ENCODE measurements around the gene NOL4L. TPM values are rescaled to one million over a fixed set of nuclear protein-coding genes. Genes with fewer than 3 reads are reported as not detected.
A peak's percentile ranks its signal among the peaks of the same experiment; 100 is the strongest.

Gene NOL4L
- total RNA-seq, 4 donors from 2014 or later: 5.8 to 19.4 (median 12.8) TPM

- DNase-seq (ENCODE audit: extremely low spot score): no peak
- Histone ChIP-seq H3K27ac (replicated peaks in 1 of 4) (peak overlapping the region in 1 of 4 donors; percentile 53), H3K4me1 (peaks cover 17 to 39% (median 35%) of the 10 kb centered on the region in 4 donors), H3K36me3 (no peaks in the 10 kb centered on the region), H3K27me3 (peaks cover 0 to 21% (median 0%) of the 10 kb centered on the region in 4 donors), H3K4me3 (peak overlapping the region in 2 of 4 donors; percentile 55 to 67), H3K9me3 (no peaks in the 10 kb centered on the region)
- WGBS: 69% methylated on average over 17 of the region's 18 CpGs
- TF ChIP-seq POLR2AphosphoS5 (IDR thresholded peaks at IDR 0.05) (no peak), POLR2A (IDR thresholded peaks at IDR 0.05; ENCODE audit: low read depth) (no peak), CTCF (IDR thresholded peaks at IDR 0.05) (no peak), EP300 (IDR thresholded peaks at IDR 0.05) (no peak)
- intact Hi-C loops (cut with DNase I): no loop called here
These were observed 49.7 kb downstream of the NOL4L start for GRCh38 chr20:32535316-32535952.

DNA sequence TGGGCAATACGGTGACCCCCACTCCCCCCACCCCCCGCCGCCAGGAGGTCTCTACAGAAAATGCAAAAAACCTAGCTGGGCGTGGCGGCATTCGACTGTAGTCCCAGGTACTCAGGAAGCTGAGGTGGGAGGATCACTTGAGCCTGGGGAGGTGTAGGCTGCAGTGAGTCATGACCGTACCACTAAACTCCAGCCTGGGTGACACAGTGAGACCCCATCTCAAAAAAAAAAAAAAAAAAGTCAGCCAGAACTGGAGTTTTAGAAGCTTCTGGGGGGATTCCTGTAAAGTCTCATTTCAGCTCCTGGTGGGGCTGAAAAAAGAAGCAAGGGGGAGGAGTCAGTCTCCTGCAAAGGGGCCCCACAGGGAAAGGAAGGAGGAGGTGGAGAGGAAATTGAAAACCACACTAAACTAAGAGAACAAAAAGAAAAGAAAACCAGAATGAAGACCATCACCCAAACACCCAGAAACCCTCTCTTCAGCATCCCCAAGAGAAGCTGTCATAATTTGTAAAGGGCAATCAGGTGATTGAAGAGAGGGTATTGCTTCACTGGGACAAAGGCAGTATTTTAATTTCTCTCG lies 50.4 kb downstream of the NOL4L start:
- intact Hi-C loops (cut with DNase I): no loop called here
- Histone ChIP-seq H3K9me3 (no peaks in the 10 kb centered on the region), H3K36me3 (no peaks in the 10 kb centered on the region), H3K27ac (replicated peaks in 1 of 4) (no peak overlapping the region), H3K4me1 (peaks cover 17 to 37% (median 34%) of the 10 kb centered on the region in 4 donors), H3K27me3 (peaks cover 0 to 14% (median 0%) of the 10 kb centered on the region in 4 donors), H3K4me3 (no peak overlapping the region)
- TF ChIP-seq CTCF (IDR thresholded peaks at IDR 0.05): no peak
- no peak for TF ChIP-seq EP300 (IDR thresholded peaks at IDR 0.05)
- TF ChIP-seq POLR2AphosphoS5 (IDR thresholded peaks at IDR 0.05): no peak
- TF ChIP-seq POLR2A (IDR thresholded peaks at IDR 0.05; ENCODE audit: low read depth): no peak
- 59% methylated on average over 8 of the region's 8 CpGs for WGBS
- DNase-seq (ENCODE audit: extremely low spot score): no peak

DNA sequence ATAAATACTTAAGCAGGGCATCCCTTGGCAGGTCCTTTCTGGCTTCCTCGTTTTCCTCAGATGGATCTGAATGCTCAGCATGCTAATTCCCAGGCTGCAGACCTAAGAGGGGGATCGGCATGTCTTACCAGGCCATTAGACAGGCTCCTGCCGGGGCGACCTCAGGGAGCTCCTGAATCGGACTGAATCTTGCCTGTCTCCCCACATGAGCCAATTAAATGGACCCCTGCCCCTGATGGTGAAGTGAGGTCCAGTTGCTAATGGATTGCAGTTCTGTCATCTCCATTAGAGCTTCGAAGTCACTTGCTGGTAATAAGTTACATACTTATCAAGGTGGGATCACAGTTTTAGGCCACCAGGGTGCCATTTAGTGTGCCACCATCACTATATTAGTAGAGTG lies 51.4 kb downstream of the NOL4L start:
- Histone ChIP-seq H3K27me3 (peaks cover 0 to 13% (median 0%) of the 10 kb centered on the region in 4 donors), H3K4me3 (no peak overlapping the region), H3K27ac (replicated peaks in 1 of 4) (no peak overlapping the region), H3K9me3 (no peaks in the 10 kb centered on the region), H3K4me1 (peaks cover 14 to 31% (median 27%) of the 10 kb centered on the region in 4 donors), H3K36me3 (no peaks in the 10 kb centered on the region)
- TF ChIP-seq CTCF (IDR thresholded peaks at IDR 0.05): no peak
- DNase-seq (ENCODE audit: extremely low spot score): no peak
- WGBS: 98% methylated on average over 6 of the region's 6 CpGs
- intact Hi-C loops (cut with DNase I): no loop called here

GRCh38 chr20:32532246-32532645 lies 52.9 kb downstream of the NOL4L start:
- no peaks in the 10 kb centered on the region for H3K9me3 ChIP-seq
- TF ChIP-seq CTCF (IDR thresholded peaks at IDR 0.05) (no peak), EP300 (IDR thresholded peaks at IDR 0.05) (no peak), POLR2AphosphoS5 (IDR thresholded peaks at IDR 0.05) (no peak), POLR2A (IDR thresholded peaks at IDR 0.05; ENCODE audit: low read depth) (no peak)
- DNase-seq (ENCODE audit: extremely low spot score): no peak
- WGBS: 98% methylated on average over 7 of the region's 7 CpGs
- intact Hi-C loops (cut with DNase I): no loop called here
- H3K4me3 ChIP-seq: no peak overlapping the region
- H3K36me3 ChIP-seq: no peaks in the 10 kb centered on the region
- H3K27me3 ChIP-seq: no peaks in the 10 kb centered on the region
- no peak overlapping the region for H3K27ac ChIP-seq (replicated peaks in 1 of 4)
- H3K4me1 ChIP-seq: peaks cover 12 to 30% (median 19%) of the 10 kb centered on the region in 4 donors
